Adipose tissue (tissue), 3 donors: ENCODE measurements around the gene CENATAC. TPM values are rescaled to one million over a fixed set of nuclear protein-coding genes. Genes with fewer than 3 reads are reported as not detected.
"Not testable (repeated sequence)": the region's sequence is repeated elsewhere in the genome, so short reads cannot be mapped to it uniquely, and the experiment has no call there.

ENCODE experiments used
- H3K27ac ChIP-seq: one replicate; pipeline ENCODE4 v1.5.1; 2013; ENCODE audit warnings: low read depth, low read length
- WGBS, 3 donors: extraction: QIAGEN DNeasy Blood & Tissue Kit; methylation state at CpG; one replicate each; pipeline ENCODE4 v1.1.7; 2013; 5-methylcytosine and 5-hydroxymethylcytosine counted together
- polyA plus RNA-seq, 3 donors: library from polyadenylated mRNA; stranded (reverse); fragments of 200-250 nt; gene quantifications; one replicate each; pipeline ENCODE4 v1.2.3, GENCODE V29; 2013
- donor health status: healthy with polysubstance abuse.
- donor health status: Bipolar disorder and iron deficiency.
- donor health status: healthy.

Gene CENATAC
- polyA plus RNA-seq, 3 donors: 6.1 to 28.3 (median 13.7) TPM

DNA sequence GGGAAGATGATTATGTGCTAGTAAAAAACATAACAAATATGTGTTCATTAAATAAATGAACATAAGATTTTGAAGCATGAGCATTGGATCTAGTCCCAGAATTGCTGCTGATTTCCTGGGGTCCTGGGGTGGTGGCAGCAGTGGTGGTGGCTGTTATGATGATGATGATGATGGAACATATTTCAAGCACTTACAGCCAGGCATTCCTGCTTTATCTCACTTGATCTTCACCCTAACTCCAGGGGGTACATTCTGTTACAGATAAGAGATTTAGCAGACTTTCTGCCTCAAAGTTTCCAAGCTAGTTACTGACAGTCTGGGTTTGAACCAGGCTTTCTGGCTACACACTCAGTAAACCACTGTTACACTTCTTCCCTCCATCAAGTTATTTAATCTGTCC lies 25.8 kb downstream of the CENATAC start:
- no peak overlapping the region for H3K27ac ChIP-seq

DNA sequence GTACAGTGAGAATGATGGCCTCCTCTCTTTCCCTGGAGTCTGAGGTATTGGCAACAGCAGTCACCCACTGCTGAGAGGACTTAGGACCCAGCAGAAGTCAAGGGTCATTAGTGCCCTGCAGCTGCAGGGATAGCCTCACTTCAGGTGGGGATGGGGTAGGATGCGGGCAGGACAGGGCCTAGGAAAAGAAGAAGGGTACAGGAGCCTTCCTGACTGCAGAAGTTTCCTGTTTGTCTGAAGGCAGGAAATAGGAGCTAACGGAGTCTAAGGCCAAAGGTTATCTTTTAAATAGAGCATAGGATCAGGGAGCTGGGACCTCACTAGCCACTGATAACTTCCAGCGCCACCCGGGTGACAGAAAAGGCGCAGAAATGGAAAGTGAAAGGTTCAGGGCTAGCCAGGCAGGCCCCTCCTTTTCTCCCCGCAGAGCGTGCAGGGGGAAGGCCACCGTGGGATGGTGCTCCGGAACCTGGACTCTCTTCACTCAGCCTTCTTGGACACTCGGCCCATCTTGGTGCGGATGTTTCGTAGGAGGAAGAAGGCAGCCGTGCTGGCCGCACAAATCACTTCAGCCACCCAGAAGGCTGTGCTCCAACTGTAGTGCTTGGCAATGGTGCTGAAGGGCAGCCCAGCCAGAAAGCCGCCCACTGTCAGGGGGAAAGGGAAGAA lies 26.6 kb downstream of the CENATAC start:
- 64 to 79% (median 66%) methylated on average over 15 of the region's 15 CpGs for WGBS, 3 donors
- H3K27ac ChIP-seq: no peak overlapping the region

- 62 to 73% (median 72%) methylated on average over 5 of the region's 5 CpGs for WGBS, 3 donors
These were observed 27.1 kb downstream of the CENATAC start for GRCh38 chr11:119025099-119025473.

DNA sequence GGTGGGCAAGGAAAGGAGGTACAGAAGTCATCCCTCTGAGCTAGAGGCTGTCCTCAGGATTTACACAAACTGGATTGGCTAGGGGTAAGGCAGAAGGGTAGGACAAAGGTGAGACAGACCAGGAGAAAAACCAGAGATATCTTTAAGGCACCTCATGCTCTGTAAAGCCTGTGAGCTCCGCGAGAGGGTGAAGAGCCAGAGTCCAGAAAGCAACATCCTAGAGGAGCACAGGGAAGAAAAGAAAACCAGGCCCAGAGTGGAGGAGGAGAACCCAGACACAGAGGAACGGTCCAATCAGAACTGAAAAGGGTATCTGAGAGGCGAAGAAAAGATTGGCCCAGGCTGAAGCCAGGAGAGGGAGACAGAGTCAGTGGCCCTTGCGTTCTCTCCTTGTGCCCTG lies 27.6 kb downstream of the CENATAC start:
- 85 to 93% (median 91%) methylated on average over 5 of the region's 5 CpGs for WGBS, 3 donors
- H3K27ac ChIP-seq: no peak overlapping the region

More at GRCh38 chr11:119025099-119025473, 27.1 kb downstream of the CENATAC start:
- no peak overlapping the region for H3K27ac ChIP-seq

DNA sequence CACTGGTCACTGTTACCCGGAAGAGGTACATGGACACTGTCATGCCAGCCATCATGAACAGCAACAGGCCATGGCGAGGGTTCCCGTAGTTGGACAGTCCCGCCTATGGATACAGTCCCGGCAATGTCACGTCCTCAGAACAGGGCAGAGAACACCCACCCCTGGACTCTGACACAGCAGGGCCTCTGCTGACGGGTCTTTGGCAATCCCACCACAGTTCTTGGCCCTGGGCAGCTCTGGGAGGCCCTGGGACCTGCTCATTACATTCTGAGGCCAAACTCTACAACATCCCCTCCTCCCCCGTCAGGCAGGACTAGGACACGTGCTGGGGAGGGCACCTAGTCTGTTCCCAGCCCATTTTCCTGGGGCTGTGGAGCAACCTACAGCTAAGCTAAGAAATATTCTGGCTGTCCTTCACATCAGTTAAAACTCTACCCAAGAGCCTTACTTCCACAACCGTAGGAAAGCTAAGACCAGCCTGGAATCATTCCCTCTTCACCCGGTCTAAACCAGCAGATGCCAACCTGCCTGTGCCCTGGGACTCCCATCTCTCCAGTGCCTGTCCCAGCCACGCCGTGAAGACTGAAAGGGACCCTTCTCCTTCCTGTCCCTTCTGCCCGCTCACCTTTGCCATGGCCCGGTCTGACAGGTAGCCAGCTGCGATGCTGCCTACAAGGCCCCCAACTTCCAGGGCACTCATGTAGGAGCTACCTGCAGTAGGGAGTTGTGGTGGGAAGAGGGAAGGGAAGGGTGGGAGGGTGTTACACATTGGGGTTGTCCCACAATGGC lies 28.2 kb downstream of the CENATAC start:
- H3K27ac ChIP-seq: no peak overlapping the region

DNA sequence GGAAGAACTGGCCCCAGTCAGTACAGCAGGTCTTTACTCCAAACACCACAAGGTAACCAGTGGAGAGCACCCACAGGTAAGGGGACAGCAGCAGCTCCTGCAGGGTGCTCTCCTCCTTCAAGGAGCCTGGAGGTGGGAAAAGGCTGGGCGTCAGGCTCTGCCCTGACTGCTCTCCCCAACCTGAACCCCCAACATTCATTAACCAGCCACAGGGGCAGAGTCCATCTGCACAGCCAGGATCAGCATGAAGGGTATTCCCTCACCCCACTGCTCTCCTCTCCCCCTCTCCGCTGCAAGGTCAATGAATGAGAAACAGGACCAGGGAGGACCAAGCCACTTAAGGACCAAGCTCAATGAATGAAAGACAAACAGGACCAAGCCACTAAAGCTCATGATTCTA lies 29.0 kb downstream of the CENATAC start:
- 61 to 100% (median 94%) methylated on average over 2 of the region's 2 CpGs for WGBS, 3 donors
- H3K27ac ChIP-seq: no peak overlapping the region

More for the DNA sequence above, 28.2 kb downstream of the CENATAC start:
- WGBS, 3 donors: 86 to 88% (median 87%) methylated on average over 16 of the region's 16 CpGs

DNA sequence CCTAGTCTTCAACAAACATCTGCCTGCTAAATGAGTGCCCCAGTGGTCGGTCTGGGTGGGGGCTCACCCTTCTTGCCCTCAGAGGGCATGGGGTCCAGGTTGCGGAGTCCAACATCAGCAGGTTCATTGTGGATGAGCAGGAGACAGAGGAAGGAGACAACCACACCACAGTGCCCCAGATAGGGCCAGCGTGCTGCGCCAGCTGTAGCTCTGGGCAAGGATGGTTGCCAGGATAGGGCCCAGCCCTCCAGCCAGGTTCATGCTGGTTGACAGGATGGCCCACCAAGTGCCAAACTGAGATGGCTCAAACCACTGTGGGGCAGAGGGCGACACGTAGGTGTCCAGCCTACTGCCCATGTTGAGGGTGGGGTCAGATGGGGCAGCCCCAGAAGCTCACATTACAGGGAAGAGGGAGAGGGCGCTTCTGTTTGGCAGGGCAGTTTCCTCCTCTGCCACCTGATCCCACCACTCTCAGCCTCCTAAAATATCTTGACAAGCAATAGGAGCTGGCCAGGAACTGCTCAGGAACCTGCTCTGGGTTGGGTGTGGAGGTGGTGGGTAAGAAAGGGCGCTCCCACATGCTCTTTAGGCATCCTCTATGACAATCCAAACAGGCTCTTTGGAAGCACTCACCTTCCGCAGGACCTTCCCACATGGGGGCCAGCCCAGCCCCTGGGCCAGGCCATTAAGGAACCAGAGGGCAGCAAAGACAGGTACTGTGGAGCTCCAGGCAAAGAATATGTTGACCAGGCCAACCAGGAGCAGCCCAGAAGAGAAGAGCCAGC lies 29.8 kb downstream of the CENATAC start:
- 93 to 96% (median 95%) methylated on average over 9 of the region's 9 CpGs for WGBS, 3 donors
- H3K27ac ChIP-seq: no peak overlapping the region

DNA sequence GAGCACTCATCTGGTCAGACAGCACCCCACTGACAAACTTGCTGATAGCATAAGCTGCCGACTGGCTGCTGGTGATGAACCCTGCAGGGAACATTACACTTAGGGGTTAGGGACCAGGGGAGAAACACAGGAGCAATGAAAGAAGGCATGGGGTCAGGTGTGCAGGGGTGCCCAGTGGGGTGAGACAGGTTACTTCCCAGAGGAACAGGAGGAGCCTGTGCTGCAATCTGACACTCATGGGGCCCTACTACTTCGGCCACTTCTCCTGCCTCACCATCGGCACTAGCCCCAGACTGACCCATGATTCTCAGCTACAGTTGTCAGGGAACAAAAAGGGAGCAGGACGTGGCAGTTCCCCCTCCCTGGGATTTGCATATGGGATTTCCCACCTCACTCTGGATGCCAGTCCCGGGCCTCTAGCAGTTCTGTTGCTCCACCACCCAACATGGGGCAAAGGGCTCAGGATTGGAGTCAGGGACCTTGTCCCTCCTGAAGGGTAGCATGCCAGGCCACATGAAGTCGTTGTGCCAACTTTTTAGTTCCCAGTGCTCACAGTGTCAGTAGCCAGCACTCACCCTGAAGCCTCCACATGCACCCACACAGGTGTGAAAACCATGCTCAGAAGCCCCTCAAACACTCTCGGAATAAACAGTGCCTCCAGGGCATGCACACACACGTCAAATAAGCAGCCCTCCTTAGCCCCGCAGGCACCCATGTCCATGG lies 30.6 kb downstream of the CENATAC start:
- 50 to 85% (median 81%) methylated on average over 9 of the region's 9 CpGs for WGBS, 3 donors
- H3K27ac ChIP-seq: no peak overlapping the region

DNA sequence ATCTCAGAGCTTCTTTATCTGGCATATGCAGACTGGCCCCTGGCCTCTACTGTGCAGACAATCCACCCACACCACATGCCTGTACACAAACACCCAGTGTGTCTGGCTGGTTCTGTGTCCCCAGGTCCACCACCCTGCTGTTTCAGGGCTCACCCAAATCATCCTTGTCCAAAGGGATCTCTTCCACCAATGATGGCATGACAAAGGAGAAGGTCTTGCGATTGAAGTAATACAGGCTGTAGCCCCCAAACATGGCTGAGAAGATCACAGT lies 31.1 kb downstream of the CENATAC start:
- no peak overlapping the region for H3K27ac ChIP-seq
- WGBS, 3 donors: 31 to 94% (median 89%) methylated on average over 1 of the region's 1 CpG

GRCh38 chr11:119029340-119030028 lies 31.5 kb downstream of the CENATAC start:
- H3K27ac ChIP-seq: no peak overlapping the region
- WGBS, 3 donors: 23 to 60% (median 58%) methylated on average over 10 of the region's 10 CpGs

GRCh38 chr11:119030029-119030328 lies 32.0 kb downstream of the CENATAC start:
- 1 to 7% (median 3%) methylated on average over 13 of the region's 13 CpGs for WGBS, 3 donors
- H3K27ac ChIP-seq: no peak overlapping the region

GRCh38 chr11:119030329-119031047 lies 32.5 kb downstream of the CENATAC start, which contains the start of gene SLC37A4:
Gene SLC37A4 (minus strand): TSS chr11:119030877.
- WGBS, 3 donors: 0 to 1% (median 0%) methylated on average over 58 to 67 of the region's 67 CpGs
- no peak within 1 kb of the TSS for H3K27ac ChIP-seq

DNA sequence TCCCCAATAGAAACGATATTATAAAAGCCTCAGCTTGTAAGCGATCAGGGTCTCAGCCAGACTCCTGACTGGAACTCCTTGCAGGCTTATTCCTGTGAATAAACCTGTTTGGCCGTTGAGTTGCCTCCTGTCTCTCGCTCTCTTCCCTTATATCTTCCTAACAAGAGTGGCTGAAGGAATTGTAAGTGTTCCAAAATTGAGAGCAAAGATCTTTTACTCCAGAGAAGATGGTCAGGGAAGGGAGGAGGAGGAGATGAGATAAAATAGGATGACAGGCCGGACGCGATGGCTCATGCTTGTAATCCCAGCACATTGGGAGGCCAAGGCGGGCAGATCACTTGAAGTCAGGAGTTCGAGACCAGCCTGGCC lies 34.0 kb downstream of the CENATAC start:
- no peak overlapping the region for H3K27ac ChIP-seq
- 77 to 88% (median 80%) methylated on average over 8 to 9 of the region's 9 CpGs for WGBS, 3 donors

DNA sequence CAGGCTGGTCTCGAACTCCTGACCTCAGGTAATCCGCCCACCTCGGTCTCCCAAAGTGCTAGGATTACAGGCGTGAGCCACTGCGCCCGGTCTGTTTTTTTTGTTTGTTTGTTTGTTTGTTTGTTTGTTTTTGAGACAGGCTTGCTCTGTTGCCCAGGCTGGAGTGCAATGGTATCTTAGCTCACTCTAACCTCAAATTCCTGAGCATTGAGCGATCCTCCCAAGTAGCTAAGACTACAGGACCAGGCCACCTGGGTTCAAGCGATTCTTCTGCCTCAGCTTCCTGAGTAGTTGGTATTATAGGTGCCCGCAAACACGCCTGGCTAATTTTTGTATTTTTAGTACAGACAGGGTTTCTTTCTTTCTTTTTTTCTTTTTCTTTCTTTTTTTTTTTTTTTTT lies 35.5 kb downstream of the CENATAC start:
- not testable (repeated sequence) for H3K27ac ChIP-seq
- WGBS, 3 donors: 83 to 96% (median 88%) methylated on average over 10 of the region's 10 CpGs

DNA sequence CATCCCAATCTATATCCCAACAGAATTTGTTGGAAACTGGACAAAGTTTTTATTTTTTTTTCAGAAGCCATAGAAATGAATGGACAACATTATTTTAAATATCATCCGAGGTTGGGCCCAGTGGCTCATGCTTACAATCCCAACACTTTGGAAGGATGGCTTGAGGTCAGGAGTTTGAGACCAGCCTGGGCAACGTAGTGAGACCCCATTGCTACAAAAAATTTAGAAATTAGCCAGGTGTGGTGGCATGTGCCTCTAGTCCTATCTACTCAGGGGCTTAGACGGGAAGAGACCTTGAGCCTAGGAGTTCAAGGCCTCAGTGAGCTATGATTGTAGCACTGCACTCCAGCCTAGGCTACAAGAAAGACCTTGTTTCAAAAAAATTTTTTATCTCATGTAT lies 36.9 kb downstream of the CENATAC start:
- 77 to 93% (median 90%) methylated on average over 3 of the region's 3 CpGs for WGBS, 3 donors

DNA sequence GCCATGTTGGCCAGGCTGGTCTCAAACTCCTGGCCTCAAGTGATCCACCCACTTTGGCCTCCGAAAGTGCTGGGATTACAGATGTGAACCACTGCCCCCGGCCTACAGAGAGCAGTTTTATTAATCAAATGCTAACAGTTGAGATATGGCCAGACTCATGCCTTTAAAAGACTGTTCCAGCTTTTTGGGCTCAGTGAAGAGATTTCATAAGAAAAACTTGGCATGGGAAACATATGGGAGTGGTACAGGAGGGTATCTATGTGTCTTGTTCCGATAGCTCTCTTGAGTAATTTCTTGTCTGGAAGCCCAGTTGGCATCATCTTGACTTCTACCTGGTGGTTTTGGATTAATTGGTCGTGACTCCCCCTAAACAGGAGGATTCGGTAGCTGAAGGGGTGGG lies 40.9 kb downstream of the CENATAC start:
- whole genome bisulfite sequencing, 3 donors: 74 to 85% (median 82%) methylated on average over 5 of the region's 5 CpGs

More for the DNA sequence above, 36.9 kb downstream of the CENATAC start:
- H3K27ac ChIP-seq: no peak overlapping the region

GRCh38 chr11:119039471-119039870 lies 41.5 kb downstream of the CENATAC start:
- WGBS, 3 donors: 19 to 63% (median 25%) methylated on average over 7 to 11 of the region's 11 CpGs

More for the DNA sequence above, 40.9 kb downstream of the CENATAC start:
- H3K27ac ChIP-seq: no peak overlapping the region

More at GRCh38 chr11:119039471-119039870, 41.5 kb downstream of the CENATAC start:
- H3K27ac ChIP-seq: not testable (repeated sequence)
